Thoracic aorta (tissue), 2 donors: ENCODE data around the gene GTF2E1. TPM values are rescaled to one million over a fixed set of nuclear protein-coding genes. Genes with fewer than 3 reads are reported as not detected.
A peak's percentile ranks its signal among the peaks of the same experiment; 100 is the strongest.

Source experiments
- ATAC-seq: fragments of 150-250 bp; one replicate; pipeline ENCODE4 v1.8.0; 2017; ENCODE audit warnings: low read depth; ENCODE audit not compliant: insufficient number of reproducible peaks, low FRiP score
- DNase-seq: peaks from one replicate; pipeline ENCODE4 v3.0.0-alpha.2; 2020; ENCODE audit warnings: low spot score
- H3K27ac ChIP-seq, 2 donors: fragments of 200-600 bp; sonication (generic); 1 replicate in 1 of 2; 2 replicates in 1 of 2; pipeline ENCODE4 v1.5.1; 2016; ENCODE audit warnings: mild to moderate bottlenecking in 2 of 2, moderate library complexity in 2 of 2
- H3K27me3 ChIP-seq: fragments of 200-600 bp; sonication (generic); replicated peaks from 2 replicates; pipeline ENCODE4 v1.6.0; 2016; ENCODE audit warnings: mild to moderate bottlenecking; ENCODE audit not compliant: insufficient read depth
- H3K36me3 ChIP-seq: fragments of 200-600 bp; sonication (generic); one replicate; pipeline ENCODE4 v1.5.1; 2016
- H3K4me1 ChIP-seq, 2 donors: fragments of 200-600 bp; sonication (generic); 1 replicate in 1 of 2; 2 replicates in 1 of 2; pipeline versions ENCODE4 v1.5.1 to v1.6.0; 2016; ENCODE audit warnings: low read depth in 2 of 2, mild to moderate bottlenecking in 1 of 2; ENCODE audit not compliant: control insufficient read depth in 1 of 2
- H3K4me3 ChIP-seq: fragments of 200-600 bp; sonication (generic); 2 replicates; pipeline ENCODE4 v1.5.1; 2016; ENCODE audit warnings: mild to moderate bottlenecking
- H3K9me3 ChIP-seq: fragments of 200-600 bp; sonication (generic); 2 replicates; pipeline ENCODE4 v1.5.1; 2016
- CTCF ChIP-seq: fragments of 200-600 bp; sonication (generic); IDR thresholded peaks from one replicate; pipeline ENCODE4 v1.5.1; 2019; ENCODE audit warnings: antibody characterized with exemption
- total RNA-seq, 2 donors: library from RNA; depleted of rRNA; stranded (reverse); fragments of >200 nt; gene quantifications; one replicate each; pipeline versions ENCODE4 v1.1.0 to v1.2.3, GENCODE V29; 2016

The GTF2E1 gene
- total RNA-seq, 2 donors from 2014 or later: 6.6 to 6.8 TPM

GRCh38 chr3:120743556-120744195 lies 1.1 kb downstream of the GTF2E1 start:
- H3K27ac ChIP-seq: no peak overlapping the region
- H3K27me3 ChIP-seq: no peaks in the 10 kb centered on the region
- TF ChIP-seq CTCF: no peak
- no peaks in the 10 kb centered on the region for H3K9me3 ChIP-seq
- ATAC-seq: no peak
- no peak for DNase-seq
- peaks cover 9 to 15% of the 10 kb centered on the region in 2 donors for H3K4me1 ChIP-seq
- H3K4me3 ChIP-seq: peak overlapping the region; percentile 98
- no peaks in the 10 kb centered on the region for H3K36me3 ChIP-seq

- DNase-seq (no peak), ATAC-seq (no peak)
- no peak for TF ChIP-seq CTCF
- Histone ChIP-seq H3K9me3 (no peaks in the 10 kb centered on the region), H3K27ac (no peak overlapping the region), H3K4me3 (no peak overlapping the region), H3K27me3 (no peaks in the 10 kb centered on the region), H3K4me1 (peaks cover 9 to 15% of the 10 kb centered on the region in 2 donors), H3K36me3 (no peaks in the 10 kb centered on the region)
These were observed 2.9 kb downstream of the GTF2E1 start for GRCh38 chr3:120745466-120745865.

GRCh38 chr3:120749843-120750242 lies 7.3 kb downstream of the GTF2E1 start:
- H3K9me3 ChIP-seq: no peaks in the 10 kb centered on the region
- peaks cover 5% of the 10 kb centered on the region for H3K36me3 ChIP-seq
- no peaks in the 10 kb centered on the region for H3K27me3 ChIP-seq
- H3K4me3 ChIP-seq: no peak overlapping the region
- TF ChIP-seq CTCF: no peak
- no peak for ATAC-seq
- H3K27ac ChIP-seq: no peak overlapping the region
- no peaks in the 10 kb centered on the region for H3K4me1 ChIP-seq
- DNase-seq: no peak

DNA sequence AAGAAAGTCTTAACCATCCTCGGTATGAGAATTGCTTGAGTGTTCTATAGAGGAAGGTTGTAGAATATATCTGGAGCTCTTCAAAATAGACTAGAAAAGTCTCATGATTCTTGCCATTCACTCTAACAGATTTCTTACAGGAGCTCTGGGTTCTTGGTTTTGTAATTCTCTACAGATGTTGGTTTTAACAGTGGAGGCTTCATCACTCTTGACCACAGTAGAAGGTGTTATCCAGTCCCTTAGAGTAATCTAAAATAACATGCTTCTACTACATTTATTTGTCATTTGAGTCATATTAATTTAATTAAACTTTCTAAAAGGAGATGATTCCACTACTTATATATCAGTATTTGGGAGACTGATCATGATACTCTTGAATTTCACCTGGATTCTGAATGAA lies 9.7 kb downstream of the GTF2E1 start:
- no peak for TF ChIP-seq CTCF
- Histone ChIP-seq H3K27ac (no peak overlapping the region), H3K9me3 (no peaks in the 10 kb centered on the region), H3K4me1 (no peaks in the 10 kb centered on the region), H3K4me3 (no peak overlapping the region), H3K36me3 (peaks cover 5% of the 10 kb centered on the region), H3K27me3 (no peaks in the 10 kb centered on the region)
- no peak for DNase-seq
- ATAC-seq: no peak

DNA sequence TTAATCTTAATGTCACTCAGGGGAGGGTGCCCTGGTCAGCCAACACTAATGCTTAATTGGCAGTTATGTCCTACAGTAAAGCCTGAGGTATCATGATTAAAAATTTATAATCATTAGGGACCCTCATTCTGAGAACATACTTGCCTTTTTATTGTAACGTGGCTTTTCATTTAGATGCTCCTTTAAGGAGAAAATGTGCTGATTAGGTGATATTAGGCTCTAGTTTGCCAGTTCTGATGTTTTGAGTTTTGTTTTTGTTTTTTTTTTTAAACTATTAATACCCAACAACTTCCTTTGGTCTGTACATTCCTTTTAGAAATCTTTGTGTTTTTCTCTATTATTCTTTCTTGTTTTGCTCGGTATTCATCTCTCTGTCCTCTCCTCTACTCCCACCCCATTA lies 10.3 kb downstream of the GTF2E1 start:
- TF ChIP-seq CTCF: no peak

More for the DNA sequence above, 10.3 kb downstream of the GTF2E1 start:
- Histone ChIP-seq H3K9me3 (no peaks in the 10 kb centered on the region), H3K36me3 (peaks cover 5% of the 10 kb centered on the region), H3K27me3 (no peaks in the 10 kb centered on the region), H3K4me3 (no peak overlapping the region), H3K27ac (no peak overlapping the region), H3K4me1 (no peaks in the 10 kb centered on the region)
- ATAC-seq (no peak), DNase-seq (no peak)
